ENCODE data around the gene MDK.

The MDK gene

GRCh38 chr11:46414879-46415278 is 33.4 kb downstream of the MDK start:
- Histone ChIP-seq H3K4me1 (ENCODE audit: control insufficient read depth, insufficient read depth, low read length) (peaks cover 3% of the 10 kb centered on the region; the same call in 1 of the 2 replicates), H3K4me3 (ENCODE audit: low read depth, low read length) (no peak overlapping the region), H3K36me3 (ENCODE audit: control insufficient read depth in 2 of 2, insufficient read depth in 1 of 2, low read length in 2 of 2) (peaks cover 0 to 56% of the 10 kb centered on the region in 2 experiments; a peak in 1 of 3 replicates), H3K27ac (ENCODE audit: extremely low read depth, low read depth, low read length) (no peak overlapping the region), H3K9me3 (ENCODE audit: control insufficient read depth, insufficient read depth, low read depth, low read length) (no peaks in the 10 kb centered on the region)
- no peak for TF ChIP-seq ZNF843 (tag by site-specific recombination; IDR thresholded peaks at IDR 0.05)
- TF ChIP-seq, protein P1, sequence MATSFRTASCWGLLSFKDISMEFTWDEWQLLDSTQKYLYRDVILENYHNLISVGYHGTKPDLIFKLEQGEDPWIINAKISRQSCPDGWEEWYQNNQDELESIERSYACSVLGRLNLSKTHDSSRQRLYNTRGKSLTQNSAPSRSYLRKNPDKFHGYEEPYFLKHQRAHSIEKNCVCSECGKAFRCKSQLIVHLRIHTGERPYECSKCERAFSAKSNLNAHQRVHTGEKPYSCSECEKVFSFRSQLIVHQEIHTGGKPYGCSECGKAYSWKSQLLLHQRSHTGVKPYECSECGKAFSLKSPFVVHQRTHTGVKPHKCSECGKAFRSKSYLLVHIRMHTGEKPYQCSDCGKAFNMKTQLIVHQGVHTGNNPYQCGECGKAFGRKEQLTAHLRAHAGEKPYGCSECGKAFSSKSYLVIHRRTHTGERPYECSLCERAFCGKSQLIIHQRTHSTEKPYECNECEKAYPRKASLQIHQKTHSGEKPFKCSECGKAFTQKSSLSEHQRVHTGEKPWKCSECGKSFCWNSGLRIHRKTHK (tag by site-specific recombination; IDR thresholded peaks at IDR 0.05), result no peak
- TF ChIP-seq ZBTB21 (tag by site-specific recombination; IDR thresholded peaks at IDR 0.05), result no peak
- TF ChIP-seq ZNF24 (tag by site-specific recombination; IDR thresholded peaks at IDR 0.05), result no peak
- TF ChIP-seq ATF2 (tag by site-specific recombination; IDR thresholded peaks at IDR 0.05; ENCODE audit: low read depth), result no peak
- TF ChIP-seq ZXDB (tag by site-specific recombination; IDR thresholded peaks at IDR 0.05), result no peak
- no peak for TF ChIP-seq ZNF610 (tag by site-specific recombination; IDR thresholded peaks at IDR 0.05; ENCODE audit: borderline replicate concordance)
- no peak for TF ChIP-seq ZNF792 (tag by site-specific recombination; IDR thresholded peaks at IDR 0.05)
- no peak for TF ChIP-seq ZNF391 (tag by site-specific recombination; IDR thresholded peaks at IDR 0.05; ENCODE audit: borderline replicate concordance, low read depth)
- TF ChIP-seq ZNF571 (tag by site-specific recombination; IDR thresholded peaks at IDR 0.05), result no peak
- no peak for TF ChIP-seq ZNF624 (tag by site-specific recombination; IDR thresholded peaks at IDR 0.05)
- TF ChIP-seq ZNF501 (tag by site-specific recombination; IDR thresholded peaks at IDR 0.05), result no peak
- TF ChIP-seq, protein P2, sequence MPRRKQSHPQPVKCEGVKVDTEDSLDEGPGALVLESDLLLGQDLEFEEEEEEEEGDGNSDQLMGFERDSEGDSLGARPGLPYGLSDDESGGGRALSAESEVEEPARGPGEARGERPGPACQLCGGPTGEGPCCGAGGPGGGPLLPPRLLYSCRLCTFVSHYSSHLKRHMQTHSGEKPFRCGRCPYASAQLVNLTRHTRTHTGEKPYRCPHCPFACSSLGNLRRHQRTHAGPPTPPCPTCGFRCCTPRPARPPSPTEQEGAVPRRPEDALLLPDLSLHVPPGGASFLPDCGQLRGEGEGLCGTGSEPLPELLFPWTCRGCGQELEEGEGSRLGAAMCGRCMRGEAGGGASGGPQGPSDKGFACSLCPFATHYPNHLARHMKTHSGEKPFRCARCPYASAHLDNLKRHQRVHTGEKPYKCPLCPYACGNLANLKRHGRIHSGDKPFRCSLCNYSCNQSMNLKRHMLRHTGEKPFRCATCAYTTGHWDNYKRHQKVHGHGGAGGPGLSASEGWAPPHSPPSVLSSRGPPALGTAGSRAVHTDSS (tag by site-specific recombination; IDR thresholded peaks at IDR 0.05), result no peak
- no peak for TF ChIP-seq REPIN1 (tag by site-specific recombination; IDR thresholded peaks at IDR 0.05; ENCODE audit: low read depth)
- no peak for TF ChIP-seq ZNF202 (tag by site-specific recombination; IDR thresholded peaks at IDR 0.05; ENCODE audit: borderline replicate concordance)
- no peak for TF ChIP-seq KLF8 (tag by site-specific recombination; IDR thresholded peaks at IDR 0.05)
- no peak for TF ChIP-seq ZNF146 (tag by site-specific recombination; IDR thresholded peaks at IDR 0.05)
- no peak for TF ChIP-seq ZNF621 (tag by site-specific recombination; IDR thresholded peaks at IDR 0.05)
- no peak for TF ChIP-seq SP3 (tag by site-specific recombination; IDR thresholded peaks at IDR 0.05)
- CTCF ChIA-PET, result interaction anchor here (0.5 to 0.6 kb wide), 3 partner anchors 23 to 198 kb away, joined by 3 to 4 read pairs (median 3); no protein-coding TSS in a partner anchor
- POLR2A ChIA-PET, result no interaction called here

GRCh38 chr11:46417711-46418110 is 36.2 kb downstream of the MDK start:
- Histone ChIP-seq H3K27ac (ENCODE audit: extremely low read depth, low read depth, low read length) (no peak overlapping the region), H3K4me3 (ENCODE audit: low read depth, low read length) (no peak overlapping the region), H3K9me3 (ENCODE audit: control insufficient read depth, insufficient read depth, low read depth, low read length) (no peaks in the 10 kb centered on the region), H3K4me1 (ENCODE audit: control insufficient read depth, insufficient read depth, low read length) (peaks cover 8% of the 10 kb centered on the region; the same call in 1 of the 2 replicates), H3K36me3 (ENCODE audit: control insufficient read depth in 2 of 2, insufficient read depth in 1 of 2, low read length in 2 of 2) (peaks cover 0 to 67% of the 10 kb centered on the region in 2 experiments; a peak in 1 of 3 replicates)
- ChIA-PET POLR2A (no interaction called here), CTCF (no interaction called here)
- TF ChIP-seq ZSCAN5A (tag by site-specific recombination; IDR thresholded peaks at IDR 0.05) (no peak), ZBTB44 (tag by site-specific recombination; IDR thresholded peaks at IDR 0.05) (no peak), ZNF335 (tag by site-specific recombination; conservative IDR thresholded peaks at IDR 0.05) (no peak), ZNF843 (tag by site-specific recombination; IDR thresholded peaks at IDR 0.05) (no peak), ZNF175 (tag by site-specific recombination; IDR thresholded peaks at IDR 0.05) (no peak), ZNF776 (tag by site-specific recombination; IDR thresholded peaks at IDR 0.05; ENCODE audit: borderline replicate concordance) (no peak), KLF8 (tag by site-specific recombination; IDR thresholded peaks at IDR 0.05) (no peak), ZNF426 (tag by site-specific recombination; IDR thresholded peaks at IDR 0.05) (no peak), ZNF157 (tag by site-specific recombination; IDR thresholded peaks at IDR 0.05) (no peak), ZNF274 (IDR thresholded peaks at IDR 0.05; ENCODE audit: low read length) (no peak), ZNF274 (tag by site-specific recombination; IDR thresholded peaks at IDR 0.05; ENCODE audit: borderline replicate concordance) (no peak), RBAK (tag by site-specific recombination; IDR thresholded peaks at IDR 0.05) (no peak)
